Left lung (tissue), 10 donors: ENCODE results near the gene KCNG2. TPM values are rescaled to one million over a fixed set of nuclear protein-coding genes. Genes with fewer than 3 reads are reported as not detected.

Experiments
- ATAC-seq: fragments of 200-7000 bp; cut with Tn5 transposase; one replicate; pipeline ENCODE4 v1.9.1; 2020; ENCODE audit warnings: moderate library complexity
- DNase-seq, 4 donors: peaks; one replicate each; pipeline ENCODE4 v3.0.0-alpha.2; 2013 to 2020
- H3K27ac ChIP-seq, 2 donors: fragments of 200-600 bp; sonication (generic) in 1 of 2; one replicate each; pipeline versions ENCODE4 v1.5.0 to v1.8.0; 2020 to 2021
- H3K27me3 ChIP-seq, 2 donors: fragments of 200-600 bp; sonication (generic) in 1 of 2; one replicate each; pipeline versions ENCODE4 v1.5.0 to v1.8.0; 2020 to 2021
- H3K36me3 ChIP-seq, 2 donors: fragments of 200-600 bp; sonication (generic) in 1 of 2; one replicate each; pipeline versions ENCODE4 v1.5.0 to v1.8.0; 2020 to 2021
- H3K4me1 ChIP-seq, 2 donors: fragments of 200-600 bp; one replicate each; pipeline ENCODE4 v1.8.0; 2021
- H3K4me3 ChIP-seq, 2 donors: fragments of 200-600 bp; sonication (generic) in 1 of 2; one replicate each; pipeline versions ENCODE4 v1.5.0 to v1.8.0; 2020 to 2021; ENCODE audit warnings: mild to moderate bottlenecking in 1 of 2
- H3K9me3 ChIP-seq, 2 donors: fragments of 200-600 bp; sonication (generic) in 1 of 2; one replicate each; pipeline versions ENCODE4 v1.5.0 to v1.8.0; 2020 to 2021
- intact Hi-C, 2 donors: fragments of 100-400 bp; cut with DNase I; formaldehyde crosslinking; loops; one replicate each; pipeline versions ENCODE4 v1.11.2 to v1.14.2; 2022
- polyA plus RNA-seq, 6 donors: library from polyadenylated mRNA; unstranded; fragments of 120-200 nt; gene quantifications; one replicate each; pipeline ENCODE4 v1.2.1, GENCODE V29; 2013; ENCODE audit not compliant: insufficient read length in 6 of 6
- total RNA-seq, 2 donors: library from RNA; stranded (reverse); fragmentation: NEBNext Ultra II Directional; extraction: Animal tissue kit (Norgen Biotek cat#: 25700); gene quantifications; one replicate each; pipeline ENCODE4 v1.2.1, GENCODE V29; 2021
- TF ChIP-seq, protein P1 (sequence below), 2 donors: fragments of 200-600 bp; sonication (generic) in 1 of 2; IDR thresholded peaks; one replicate each; pipeline versions ENCODE4 v1.5.0 to v1.8.0; 2021; ENCODE audit warnings: antibody characterized with exemption in 2 of 2
- donor health status: DM: no; HTN: yes; CAD: no.
- donor health status: DM: no; HTN: no; CAD: no.

Gene KCNG2
- total and polyA plus RNA-seq, 8 donors, result 0.17 to 1.1 (median 0.31) TPM

DNA sequence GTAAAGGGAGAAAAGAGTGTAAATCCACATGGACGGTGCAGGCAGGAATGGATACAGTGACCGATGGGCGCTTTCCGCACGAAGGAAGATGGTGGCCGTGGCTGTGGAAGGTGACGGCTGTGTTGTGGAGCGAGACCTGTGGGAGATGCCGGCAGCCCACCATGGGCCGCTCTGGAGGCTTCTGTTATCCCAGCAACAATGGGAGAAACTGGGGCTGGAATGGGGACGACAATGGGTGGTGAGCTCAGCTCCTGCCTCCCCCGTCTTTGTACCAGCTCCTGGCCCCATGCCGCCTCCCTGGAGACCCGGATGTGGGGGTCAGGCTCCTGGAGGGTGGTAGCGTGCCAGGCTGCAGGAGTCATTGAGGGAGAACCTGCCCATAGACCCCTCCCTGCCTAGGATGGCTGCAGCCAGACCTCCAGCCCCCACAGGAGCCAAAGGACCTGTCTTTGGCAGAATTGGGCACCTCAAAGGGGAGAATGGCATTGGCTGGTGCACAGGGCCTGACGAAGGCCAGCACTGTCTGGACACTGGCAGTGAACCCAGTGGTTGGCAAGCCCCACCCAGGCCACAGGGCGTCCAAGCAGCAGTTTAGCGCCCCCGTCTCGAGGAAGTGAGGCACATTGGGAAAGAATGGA lies 81.1 kb downstream of the KCNG2 start:
- Histone ChIP-seq H3K9me3 (no peaks in the 10 kb centered on the region), H3K4me3 (no peak overlapping the region), H3K27me3 (peaks cover 0 to 28% of the 10 kb centered on the region in 2 donors), H3K27ac (no peak overlapping the region), H3K4me1 (no peaks in the 10 kb centered on the region), H3K36me3 (no peaks in the 10 kb centered on the region)
- intact Hi-C loops, result loop anchor here in 1 of 2 donors (10.0 kb wide), 1 partner anchor 64 kb away; no protein-coding TSS in a partner anchor
- no peak for ATAC-seq
- TF ChIP-seq, protein P1, sequence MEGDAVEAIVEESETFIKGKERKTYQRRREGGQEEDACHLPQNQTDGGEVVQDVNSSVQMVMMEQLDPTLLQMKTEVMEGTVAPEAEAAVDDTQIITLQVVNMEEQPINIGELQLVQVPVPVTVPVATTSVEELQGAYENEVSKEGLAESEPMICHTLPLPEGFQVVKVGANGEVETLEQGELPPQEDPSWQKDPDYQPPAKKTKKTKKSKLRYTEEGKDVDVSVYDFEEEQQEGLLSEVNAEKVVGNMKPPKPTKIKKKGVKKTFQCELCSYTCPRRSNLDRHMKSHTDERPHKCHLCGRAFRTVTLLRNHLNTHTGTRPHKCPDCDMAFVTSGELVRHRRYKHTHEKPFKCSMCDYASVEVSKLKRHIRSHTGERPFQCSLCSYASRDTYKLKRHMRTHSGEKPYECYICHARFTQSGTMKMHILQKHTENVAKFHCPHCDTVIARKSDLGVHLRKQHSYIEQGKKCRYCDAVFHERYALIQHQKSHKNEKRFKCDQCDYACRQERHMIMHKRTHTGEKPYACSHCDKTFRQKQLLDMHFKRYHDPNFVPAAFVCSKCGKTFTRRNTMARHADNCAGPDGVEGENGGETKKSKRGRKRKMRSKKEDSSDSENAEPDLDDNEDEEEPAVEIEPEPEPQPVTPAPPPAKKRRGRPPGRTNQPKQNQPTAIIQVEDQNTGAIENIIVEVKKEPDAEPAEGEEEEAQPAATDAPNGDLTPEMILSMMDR (IDR thresholded peaks at IDR 0.05), result no peak
- DNase-seq, result peak in 1 of 4 donors; percentile 48

DNA sequence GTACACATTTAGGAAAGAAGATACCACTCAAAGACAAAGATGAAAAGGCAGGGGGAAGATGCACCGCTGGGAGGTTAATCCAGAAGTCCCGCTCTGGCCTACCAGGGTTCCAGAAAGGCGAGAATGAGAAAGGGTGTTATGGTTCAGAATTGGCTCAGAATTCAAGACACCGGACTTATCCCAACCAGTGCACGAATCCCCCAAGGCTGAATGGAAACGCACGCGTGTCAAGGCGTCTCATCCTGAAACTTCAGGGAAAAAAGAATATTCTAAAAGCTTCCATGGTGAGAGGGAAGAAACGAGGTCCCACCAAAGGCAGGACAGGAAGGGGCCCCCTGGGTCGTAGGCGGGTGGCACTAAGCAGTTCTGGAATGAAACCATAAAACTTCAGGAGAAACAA lies 81.8 kb downstream of the KCNG2 start:
- intact Hi-C loops, result loop anchor here in 1 of 2 donors (10.0 kb wide), 1 partner anchor 65 kb away; no protein-coding TSS in a partner anchor
- DNase-seq (no peak), ATAC-seq (no peak)
- TF ChIP-seq, protein P1 (IDR thresholded peaks at IDR 0.05), result no peak
- H3K27ac ChIP-seq, result no peak overlapping the region
- peaks cover 0 to 21% of the 10 kb centered on the region in 2 donors for H3K27me3 ChIP-seq
- no peaks in the 10 kb centered on the region for H3K4me1 ChIP-seq
- H3K36me3 ChIP-seq, result no peaks in the 10 kb centered on the region
- no peaks in the 10 kb centered on the region for H3K9me3 ChIP-seq
- H3K4me3 ChIP-seq, result no peak overlapping the region

DNA sequence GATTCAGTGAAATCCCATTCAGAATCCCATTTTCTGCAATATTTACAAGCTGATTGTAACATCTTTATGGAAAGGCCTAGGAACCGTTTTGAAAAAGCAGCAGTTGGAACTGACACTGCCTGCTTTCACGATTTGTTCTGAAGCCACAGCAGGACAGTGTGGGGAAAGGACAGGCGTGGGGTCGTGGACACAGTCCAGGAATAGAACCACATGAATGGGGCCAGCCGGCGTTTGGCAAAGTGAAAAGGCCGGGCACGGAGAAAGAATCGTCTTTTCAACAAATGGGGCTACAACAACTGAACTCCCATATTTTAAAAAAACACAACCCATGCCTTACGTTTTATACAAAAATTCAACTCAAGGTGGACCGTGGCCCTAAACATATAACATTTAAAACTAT lies 84.0 kb downstream of the KCNG2 start:
- peaks cover 0 to 13% of the 10 kb centered on the region in 2 donors for H3K27me3 ChIP-seq
- no peak overlapping the region for H3K4me3 ChIP-seq
- intact Hi-C loops, result no loop called here

DNA sequence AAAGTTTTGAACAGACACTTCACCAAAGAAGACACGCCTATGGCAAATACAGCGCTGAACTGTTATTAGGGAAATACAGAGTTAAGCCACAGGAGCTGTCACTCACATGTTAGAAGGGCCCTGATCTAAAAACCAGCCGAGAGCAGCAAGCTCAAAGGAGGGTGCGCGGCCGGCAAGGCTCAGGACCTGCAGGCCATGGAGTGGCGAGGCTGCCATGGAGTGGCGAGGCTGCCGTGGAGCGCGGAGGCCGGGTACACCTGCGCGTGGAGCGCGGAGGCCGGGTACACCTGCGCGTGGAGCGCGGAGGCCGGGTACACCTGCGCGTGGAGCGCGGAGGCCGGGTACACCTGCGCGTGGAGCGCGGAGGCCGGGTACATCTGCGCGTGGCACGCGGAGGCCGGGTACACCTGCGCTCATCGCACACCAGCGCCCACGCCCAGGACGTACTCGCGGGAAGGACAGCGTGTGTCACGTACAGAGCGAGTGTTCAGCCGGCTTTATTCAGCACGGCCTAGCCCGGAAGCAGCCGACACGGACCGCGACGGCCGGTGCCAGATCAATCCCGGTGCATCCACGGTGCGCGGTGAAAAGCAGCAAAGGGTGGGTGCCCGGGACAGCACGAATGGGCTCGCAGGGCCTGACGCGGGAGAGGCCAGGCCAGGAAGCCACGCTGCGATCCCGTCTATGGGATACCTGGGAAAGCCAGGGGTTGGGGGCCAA lies 84.9 kb downstream of the KCNG2 start:
- peaks cover 0 to 7% of the 10 kb centered on the region in 2 donors for H3K9me3 ChIP-seq
- peaks cover 0 to 8% of the 10 kb centered on the region in 2 donors for H3K27me3 ChIP-seq
- ATAC-seq (no peak), DNase-seq (peak in 1 of 4 donors; percentile 72)
- intact Hi-C loops, result no loop called here
- TF ChIP-seq, protein P1 (IDR thresholded peaks at IDR 0.05), result no peak
- no peak overlapping the region for H3K4me3 ChIP-seq
- no peaks in the 10 kb centered on the region for H3K36me3 ChIP-seq
- H3K4me1 ChIP-seq, result no peaks in the 10 kb centered on the region
- no peak overlapping the region for H3K27ac ChIP-seq

More for the DNA sequence above, 84.0 kb downstream of the KCNG2 start:
- H3K9me3 ChIP-seq, result no peaks in the 10 kb centered on the region
- DNase-seq (peak in 1 of 4 donors; percentile 36), ATAC-seq (no peak)
- H3K27ac ChIP-seq, result no peak overlapping the region
- H3K36me3 ChIP-seq, result no peaks in the 10 kb centered on the region
- H3K4me1 ChIP-seq, result no peaks in the 10 kb centered on the region
- TF ChIP-seq, protein P1 (IDR thresholded peaks at IDR 0.05), result no peak
